SU-DHL-6 (cell line): ENCODE results near the gene ARHGAP28.

Source experiments
- EZH2phosphoT487 ChIP-seq: fragments of 200-600 bp; sonication (generic), shearing (Covaris generic); conservative IDR thresholded peaks from 2 replicates; pipeline ENCODE4 v1.6.1; 2018; ENCODE audit warnings: mild to moderate bottlenecking, antibody characterized with exemption, low read length, moderate library complexity, mixed read lengths
- TF ChIP-seq, protein P1 (sequence below): fragments of 200-600 bp; sonication (generic); IDR thresholded peaks from one replicate; pipeline ENCODE4 v1.5.1; 2017; ENCODE audit warnings: antibody characterized with exemption, mild to moderate bottlenecking, low read length, moderate library complexity; ENCODE audit not compliant: insufficient read depth, poor library complexity, severe bottlenecking

DNA sequence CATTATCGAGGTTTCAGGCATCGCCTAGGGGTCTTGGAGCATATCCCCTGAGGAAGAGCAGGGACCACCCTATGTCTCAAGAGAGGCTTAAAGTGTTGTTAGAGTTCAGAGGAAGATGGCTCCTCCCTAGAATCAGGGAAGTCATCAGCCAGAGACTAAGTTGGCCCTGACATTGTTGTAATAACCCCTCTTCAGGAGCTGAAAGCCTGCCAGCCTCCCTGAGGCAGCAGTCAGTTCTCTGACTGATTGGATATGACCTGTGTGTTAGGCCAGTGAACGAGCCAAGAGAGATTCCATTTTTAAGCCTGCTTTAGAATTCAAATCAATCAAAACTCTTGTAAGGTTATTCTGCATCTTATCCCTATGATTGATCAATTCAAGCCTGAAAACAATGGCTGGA lies 34.9 kb downstream of the ARHGAP28 start:
- TF ChIP-seq, protein P1, sequence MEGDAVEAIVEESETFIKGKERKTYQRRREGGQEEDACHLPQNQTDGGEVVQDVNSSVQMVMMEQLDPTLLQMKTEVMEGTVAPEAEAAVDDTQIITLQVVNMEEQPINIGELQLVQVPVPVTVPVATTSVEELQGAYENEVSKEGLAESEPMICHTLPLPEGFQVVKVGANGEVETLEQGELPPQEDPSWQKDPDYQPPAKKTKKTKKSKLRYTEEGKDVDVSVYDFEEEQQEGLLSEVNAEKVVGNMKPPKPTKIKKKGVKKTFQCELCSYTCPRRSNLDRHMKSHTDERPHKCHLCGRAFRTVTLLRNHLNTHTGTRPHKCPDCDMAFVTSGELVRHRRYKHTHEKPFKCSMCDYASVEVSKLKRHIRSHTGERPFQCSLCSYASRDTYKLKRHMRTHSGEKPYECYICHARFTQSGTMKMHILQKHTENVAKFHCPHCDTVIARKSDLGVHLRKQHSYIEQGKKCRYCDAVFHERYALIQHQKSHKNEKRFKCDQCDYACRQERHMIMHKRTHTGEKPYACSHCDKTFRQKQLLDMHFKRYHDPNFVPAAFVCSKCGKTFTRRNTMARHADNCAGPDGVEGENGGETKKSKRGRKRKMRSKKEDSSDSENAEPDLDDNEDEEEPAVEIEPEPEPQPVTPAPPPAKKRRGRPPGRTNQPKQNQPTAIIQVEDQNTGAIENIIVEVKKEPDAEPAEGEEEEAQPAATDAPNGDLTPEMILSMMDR, result no peak
- no peak for TF ChIP-seq EZH2phosphoT487
